ENCODE results near the gene DCTN1.

DNA sequence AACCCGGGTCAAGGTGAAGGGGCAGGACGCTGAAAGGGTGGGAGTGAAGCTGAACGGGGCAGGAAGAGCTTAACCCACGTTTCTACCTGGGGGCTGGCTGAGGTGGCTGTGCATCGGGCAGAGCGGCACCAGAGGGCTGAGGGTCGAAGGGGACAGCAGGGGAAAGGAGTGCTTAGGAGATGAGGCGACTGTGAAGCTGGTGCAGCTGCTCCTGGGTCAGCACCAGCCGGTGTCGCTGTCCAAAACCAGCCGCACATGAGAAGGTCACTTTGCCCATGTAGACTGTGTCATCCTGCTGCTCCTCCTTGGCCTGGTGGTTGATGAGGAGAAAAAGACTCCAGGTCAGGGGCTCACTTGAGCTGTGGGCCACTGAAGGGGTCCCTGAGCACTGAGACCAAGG, 18.8 kb downstream of the DCTN1 start:
- no peak for TF ChIP-seq POLR2A (IDR thresholded peaks at IDR 0.05)
- TF ChIP-seq CTCF (IDR thresholded peaks at IDR 0.05): no peak
- TF ChIP-seq POLR2AphosphoS5 (IDR thresholded peaks at IDR 0.05): no peak
- TF ChIP-seq EP300 (IDR thresholded peaks at IDR 0.05): no peak

Data from suprapubic skin (tissue), 4 donors.